GM10266 (cell line): Measurements from ENCODE around the gene NGEF.
"Not testable (repeated sequence)": the region's sequence is repeated elsewhere in the genome, so short reads cannot be mapped to it uniquely, and the experiment has no call there.

Experiments used
- DNase-seq: peaks from one replicate; pipeline ENCODE4 v3.0.0; 2012; ENCODE audit errors: extremely low spot score
- TF ChIP-seq, protein P1 (sequence below): IDR thresholded peaks from 2 replicates; pipeline ENCODE4 v1.5.1; 2012; ENCODE audit warnings: mild to moderate bottlenecking, low read depth; ENCODE audit not compliant: control insufficient read depth, insufficient read depth; ENCODE audit errors: missing control alignments

The NGEF gene

DNA sequence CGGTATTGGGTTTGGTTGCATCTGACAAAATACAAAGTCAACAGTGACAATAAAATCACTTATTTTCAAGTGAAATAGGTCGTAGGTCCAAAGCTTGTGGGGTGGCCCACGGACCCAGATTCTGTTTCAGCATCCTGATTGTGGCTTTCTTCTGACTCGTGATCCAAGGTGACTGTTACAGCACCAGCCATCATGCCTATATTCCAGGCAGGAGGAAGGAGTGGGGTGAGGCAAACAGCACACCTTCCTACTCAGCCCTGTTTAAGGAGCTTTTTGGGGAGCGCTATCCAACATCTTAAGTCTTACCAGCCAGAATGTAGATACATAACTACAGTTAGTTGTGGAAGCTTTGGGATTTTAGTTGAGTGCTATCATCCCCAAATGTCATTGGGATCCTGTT, 151.7 kb downstream of the NGEF start:
- TF ChIP-seq, protein P1, sequence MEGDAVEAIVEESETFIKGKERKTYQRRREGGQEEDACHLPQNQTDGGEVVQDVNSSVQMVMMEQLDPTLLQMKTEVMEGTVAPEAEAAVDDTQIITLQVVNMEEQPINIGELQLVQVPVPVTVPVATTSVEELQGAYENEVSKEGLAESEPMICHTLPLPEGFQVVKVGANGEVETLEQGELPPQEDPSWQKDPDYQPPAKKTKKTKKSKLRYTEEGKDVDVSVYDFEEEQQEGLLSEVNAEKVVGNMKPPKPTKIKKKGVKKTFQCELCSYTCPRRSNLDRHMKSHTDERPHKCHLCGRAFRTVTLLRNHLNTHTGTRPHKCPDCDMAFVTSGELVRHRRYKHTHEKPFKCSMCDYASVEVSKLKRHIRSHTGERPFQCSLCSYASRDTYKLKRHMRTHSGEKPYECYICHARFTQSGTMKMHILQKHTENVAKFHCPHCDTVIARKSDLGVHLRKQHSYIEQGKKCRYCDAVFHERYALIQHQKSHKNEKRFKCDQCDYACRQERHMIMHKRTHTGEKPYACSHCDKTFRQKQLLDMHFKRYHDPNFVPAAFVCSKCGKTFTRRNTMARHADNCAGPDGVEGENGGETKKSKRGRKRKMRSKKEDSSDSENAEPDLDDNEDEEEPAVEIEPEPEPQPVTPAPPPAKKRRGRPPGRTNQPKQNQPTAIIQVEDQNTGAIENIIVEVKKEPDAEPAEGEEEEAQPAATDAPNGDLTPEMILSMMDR = no peak
- DNase-seq = no peak

DNA sequence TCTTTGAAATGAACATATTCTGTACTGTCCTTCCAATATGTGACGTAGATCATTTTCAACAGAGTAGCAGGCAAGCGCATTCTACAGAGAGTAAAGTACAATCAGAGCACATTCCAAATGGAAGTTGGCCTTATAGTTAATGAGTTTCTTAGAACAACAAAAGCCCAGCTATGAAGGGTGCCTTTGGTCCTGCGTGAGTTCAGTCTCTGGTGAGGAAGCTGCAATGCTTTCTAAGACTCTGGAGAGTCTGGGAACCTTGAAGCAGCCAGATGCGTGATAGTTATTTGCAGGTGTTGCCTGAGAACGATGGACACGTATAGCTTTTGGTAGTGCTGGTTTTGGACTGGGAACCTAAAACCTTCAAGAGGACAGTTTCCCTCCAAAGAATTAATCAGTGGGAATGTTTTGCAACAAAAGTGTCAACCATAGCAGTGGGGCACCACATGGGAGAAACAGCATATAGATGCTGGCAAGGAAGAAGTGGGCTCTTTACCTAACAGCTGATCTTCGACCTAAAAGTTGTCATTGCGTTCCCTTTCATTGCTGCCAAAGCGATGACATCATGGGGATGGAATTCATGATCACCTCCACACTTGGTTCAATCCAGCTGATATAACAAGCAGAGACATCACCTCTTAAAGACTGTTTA, 152.3 kb downstream of the NGEF start:
- TF ChIP-seq, protein P1 = no peak
- DNase-seq = no peak

DNA sequence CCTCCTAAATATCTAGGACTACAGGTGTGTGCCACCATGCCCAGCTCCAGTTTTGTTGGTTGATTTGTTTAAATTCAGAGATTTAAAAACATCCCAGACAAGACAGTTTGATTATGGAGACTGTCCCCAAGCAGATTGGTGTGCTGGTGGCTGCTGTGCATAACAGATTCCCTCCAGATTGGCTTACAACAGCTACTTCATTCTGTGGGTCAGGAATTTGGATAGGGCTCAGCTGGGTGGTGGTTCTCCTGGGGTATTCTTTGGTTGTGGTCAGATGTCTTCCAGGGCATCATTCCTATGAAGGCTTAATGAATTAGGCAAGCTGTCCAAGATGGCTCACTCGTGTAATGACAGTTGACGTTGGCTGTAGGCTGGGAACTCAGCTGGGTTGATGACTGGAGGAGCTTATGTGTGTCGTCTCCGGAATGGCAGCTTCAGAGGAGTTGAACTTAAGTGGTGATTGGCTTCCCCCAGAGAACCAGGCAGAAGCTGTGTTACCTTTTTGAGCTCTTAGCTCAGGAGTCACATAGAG, 153.6 kb downstream of the NGEF start:
- TF ChIP-seq, protein P1 = no peak
- DNase-seq = no peak

DNA sequence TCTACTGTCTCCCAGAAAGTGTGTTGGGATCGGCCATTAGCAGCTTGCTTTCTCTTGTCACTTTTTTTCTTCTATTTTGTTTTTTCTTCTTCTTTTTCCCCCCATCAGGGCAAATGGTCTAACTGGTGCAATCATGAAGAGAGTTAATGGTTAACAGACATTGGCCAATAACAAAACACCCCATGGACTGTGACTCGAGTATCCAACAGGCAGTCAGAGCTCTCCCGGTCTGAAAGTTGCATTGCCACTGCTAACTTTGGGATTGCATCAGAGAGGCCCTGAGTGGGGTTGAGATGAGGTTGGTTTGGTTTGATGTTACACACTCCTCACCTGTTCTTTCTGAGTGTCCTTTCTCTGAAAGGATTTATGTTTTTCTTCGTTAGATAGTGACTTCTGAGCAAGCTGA, 155.9 kb downstream of the NGEF start:
- no peak for DNase-seq
- TF ChIP-seq, protein P1 = no peak

DNA sequence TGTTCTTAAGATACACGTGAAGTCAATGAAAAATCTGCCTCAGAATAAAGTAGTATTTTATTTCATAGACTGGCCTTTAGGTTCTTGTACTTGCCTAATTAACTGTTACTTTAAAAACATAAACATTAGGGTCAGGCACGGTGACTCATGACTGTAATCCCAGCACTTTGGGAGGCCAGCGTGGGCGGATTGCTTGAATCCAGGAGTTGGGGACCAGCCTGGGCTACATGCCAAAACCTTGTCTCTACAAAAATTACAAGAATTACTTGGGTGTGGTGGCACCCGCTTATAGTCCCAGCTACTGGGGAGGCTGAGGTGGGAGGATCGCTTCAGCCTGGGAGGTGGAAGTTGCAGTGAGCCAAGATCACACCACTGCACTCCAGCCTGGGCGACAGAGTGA, 159.0 kb downstream of the NGEF start:
- DNase-seq = no peak
- TF ChIP-seq, protein P1 = no peak

DNA sequence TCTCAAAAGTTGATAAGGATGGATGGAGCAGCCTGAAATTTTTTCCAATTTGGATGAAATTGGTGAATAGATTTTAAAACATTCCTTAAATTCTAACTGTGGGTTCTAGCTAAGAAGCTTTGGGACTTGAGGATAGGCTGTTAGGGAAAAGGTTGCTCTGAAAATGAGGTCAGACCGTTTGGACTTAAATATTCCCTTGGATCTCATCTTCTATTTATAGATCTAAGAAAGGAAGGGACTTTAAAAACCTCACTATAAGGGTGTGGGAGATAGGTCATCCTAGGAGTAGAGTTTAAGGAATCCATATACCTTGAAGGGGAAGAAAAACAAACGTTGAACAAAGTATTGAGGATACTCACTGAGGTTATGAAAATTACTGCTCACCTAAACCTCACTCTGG, 160.4 kb downstream of the NGEF start:
- DNase-seq = no peak
- TF ChIP-seq, protein P1 = no peak

DNA sequence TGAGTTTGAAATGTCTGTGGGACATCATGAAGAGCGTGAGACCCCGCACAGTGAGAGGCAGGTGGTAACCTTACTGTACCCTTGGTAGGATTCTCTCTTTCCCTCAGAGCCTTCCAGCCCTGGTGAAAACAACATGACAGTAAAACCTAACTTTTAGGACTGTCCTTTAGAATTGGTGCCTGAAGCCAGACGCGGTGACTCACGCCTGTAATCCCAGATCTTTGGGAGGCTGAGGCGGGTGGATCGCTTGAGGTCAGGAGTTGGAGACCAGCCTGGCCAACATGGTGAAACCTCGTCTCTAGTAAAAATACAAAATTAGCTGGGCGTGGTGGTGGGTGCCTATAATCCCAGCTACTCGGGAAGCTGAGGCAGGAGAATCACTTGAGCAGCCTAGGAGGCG, 161.0 kb downstream of the NGEF start:
- not testable (repeated sequence) for DNase-seq

DNA sequence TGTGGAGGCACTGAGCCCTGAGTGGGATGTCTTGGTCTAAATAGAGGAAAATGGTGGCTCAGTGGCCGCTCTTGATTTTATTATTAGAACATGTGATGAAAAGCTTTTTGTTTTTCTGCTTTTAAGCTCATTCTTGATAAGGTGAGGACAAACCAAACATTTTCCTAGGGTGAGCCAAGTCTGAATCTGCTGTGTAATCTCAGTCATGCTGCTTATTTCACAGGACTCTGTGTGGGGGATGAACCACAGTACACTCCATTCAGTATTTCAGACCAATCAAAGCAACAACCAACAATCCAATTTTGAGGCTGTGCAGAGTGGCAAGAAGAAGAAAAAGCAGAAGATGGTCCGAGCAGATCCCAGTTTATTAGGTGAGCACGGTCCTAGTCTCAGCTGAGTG, 163.0 kb downstream of the NGEF start:
- TF ChIP-seq, protein P1 = no peak

More for the DNA sequence above, 163.0 kb downstream of the NGEF start:
- no peak for DNase-seq
